IMR-90 (cell line): ENCODE measurements around the gene TM4SF20. TPM values are rescaled to one million over a fixed set of nuclear protein-coding genes. Genes with fewer than 3 reads are reported as not detected.

ENCODE experiments used
- ATAC-seq: fragments of 200-7000 bp; cut with Tn5 transposase; 2 replicates; pipeline ENCODE4 v1.9.1; 2020; ENCODE audit warnings: low read depth, mild to moderate bottlenecking, moderate library complexity
- BruUV-seq: library from RNA; stranded (reverse); fragments of 400-500 nt; replicated peaks from 2 replicates; lab custom pipeline; 2021; lab: Mats Ljungman, UMichigan
- CTCF ChIA-PET: fragments of 300-600 bp; formaldehyde crosslinking; extraction: SDS; loops from one replicate; lab custom pipeline; 2021; ENCODE audit warnings: antibody characterized with exemption; lab: Yijun Ruan, JAX
- POLR2A ChIA-PET: fragments of 300-600 bp; sonication (Branson Sonifier 250); formaldehyde crosslinking; loops from one replicate; lab custom pipeline; 2022; ENCODE audit warnings: antibody characterized with exemption; ENCODE audit not compliant: unreplicated experiment; lab: Charles Lee
- DNase-seq: peaks from one replicate; pipeline ENCODE4 v3.0.0; 2013
- H2AFZ ChIP-seq: replicated peaks from 2 replicates; pipeline ENCODE3; 2013; ENCODE audit warnings: low read length, mild to moderate bottlenecking; ENCODE audit not compliant: poor library complexity
- H2AK5ac ChIP-seq: 2 replicates; pipeline ENCODE4 v1.6.1; 2013; ENCODE audit warnings: low read depth, low read length, inconsistent platforms
- H2AK9ac ChIP-seq: replicated peaks from 2 replicates; pipeline ENCODE3; 2013; ENCODE audit warnings: mild to moderate bottlenecking, low read depth, low read length, moderate library complexity; ENCODE audit not compliant: poor library complexity
- H2BK120ac ChIP-seq: 2 replicates; pipeline ENCODE4 v1.6.1; 2013; ENCODE audit warnings: low read depth, low read length, inconsistent platforms
- H2BK15ac ChIP-seq: 3 replicates; pipeline ENCODE4 v1.6.1; 2013; ENCODE audit warnings: low read depth, low read length, inconsistent platforms
- H2BK20ac ChIP-seq: 2 replicates; pipeline ENCODE4 v1.6.1; 2013; ENCODE audit warnings: low read depth, mild to moderate bottlenecking, inconsistent platforms, low read length, moderate library complexity
- H2BK5ac ChIP-seq: 2 replicates; pipeline ENCODE4 v1.6.1; 2013; ENCODE audit warnings: mild to moderate bottlenecking, low read depth, low read length, inconsistent platforms; ENCODE audit not compliant: poor library complexity, severe bottlenecking
- H3K14ac ChIP-seq: replicated peaks from 2 replicates; pipeline ENCODE4 v1.6.1; 2013; ENCODE audit warnings: low read depth, low read length, inconsistent platforms
- H3K18ac ChIP-seq: 2 replicates; pipeline ENCODE4 v1.6.1; 2013; ENCODE audit warnings: low read depth, low read length, control low read depth
- H3K23ac ChIP-seq: 2 replicates; pipeline ENCODE4 v1.6.1; 2013; ENCODE audit warnings: low read depth, low read length, inconsistent platforms
- H3K27ac ChIP-seq: 2 replicates; pipeline ENCODE4 v1.5.1; 2013; ENCODE audit warnings: mild to moderate bottlenecking, control low read depth, low read length; ENCODE audit not compliant: insufficient read depth
- H3K27me3 ChIP-seq: 2 replicates; pipeline ENCODE4 v1.6.1; 2013; ENCODE audit warnings: low read length; ENCODE audit not compliant: control insufficient read depth, insufficient read depth
- H3K36me3 ChIP-seq: 2 replicates; pipeline ENCODE4 v1.6.1; 2013; ENCODE audit warnings: low read length, mixed read lengths; ENCODE audit not compliant: control insufficient read depth, insufficient read depth
- H3K4ac ChIP-seq: 2 replicates; pipeline ENCODE4 v1.6.1; 2013; ENCODE audit warnings: low read depth, low read length, inconsistent platforms
- H3K4me1 ChIP-seq: 2 replicates; pipeline ENCODE4 v1.6.1; 2013; ENCODE audit warnings: low read length, mixed read lengths; ENCODE audit not compliant: control insufficient read depth, insufficient read depth
- H3K4me2 ChIP-seq: 2 replicates; pipeline ENCODE4 v1.6.1; 2013; ENCODE audit warnings: low read depth, mild to moderate bottlenecking, control low read depth, low read length, moderate library complexity
- H3K4me3 ChIP-seq: 2 replicates; pipeline ENCODE4 v1.5.1; 2013; ENCODE audit warnings: low read depth, mild to moderate bottlenecking, control low read depth, low read length, moderate library complexity; ENCODE audit not compliant: insufficient read depth
- H3K56ac ChIP-seq: 2 replicates; pipeline ENCODE4 v1.6.1; 2013; ENCODE audit warnings: low read length, inconsistent platforms; ENCODE audit not compliant: insufficient read depth; ENCODE audit errors: extremely low read depth
- H3K79me1 ChIP-seq, 2 experiments: 2 replicates each; pipeline ENCODE4 v1.6.1; 2013; ENCODE audit warnings: low read length in 2 of 2, inconsistent platforms in 1 of 2, low read depth in 1 of 2
- H3K9ac ChIP-seq: 2 replicates; pipeline ENCODE4 v1.6.1; 2013; ENCODE audit warnings: low read depth, low read length, control low read depth
- H3K9me1 ChIP-seq: 2 replicates; pipeline ENCODE4 v1.6.1; 2013; ENCODE audit warnings: low read length, inconsistent platforms; ENCODE audit not compliant: insufficient read depth
- H3K9me3 ChIP-seq: 2 replicates; pipeline ENCODE4 v1.6.1; 2013; ENCODE audit warnings: low read length; ENCODE audit not compliant: control insufficient read depth, insufficient read depth
- H4K20me1 ChIP-seq: 2 replicates; pipeline ENCODE4 v1.6.1; 2013; ENCODE audit warnings: low read length, inconsistent platforms; ENCODE audit not compliant: insufficient read depth
- H4K5ac ChIP-seq: 2 replicates; pipeline ENCODE4 v1.6.1; 2013; ENCODE audit warnings: mild to moderate bottlenecking, low read depth, low read length, control low read depth
- H4K8ac ChIP-seq, 2 experiments: 2 replicates each; pipeline ENCODE4 v1.6.1; 2013; ENCODE audit warnings: low read depth in 2 of 2, low read length in 2 of 2, control low read depth in 1 of 2, inconsistent platforms in 1 of 2
- H4K91ac ChIP-seq: 2 replicates; pipeline ENCODE4 v1.6.1; 2013; ENCODE audit warnings: low read depth, low read length, inconsistent platforms; ENCODE audit not compliant: insufficient read depth
- BHLHE40 ChIP-seq: fragments of 150-350 bp; IDR thresholded peaks from 2 replicates; pipeline ENCODE4 v1.6.1; 2016; ENCODE audit warnings: mild to moderate bottlenecking, low read depth, low read length
- CEBPB ChIP-seq: IDR thresholded peaks from 2 replicates; pipeline ENCODE4 v1.6.1; 2012; ENCODE audit warnings: low read depth, low read length, improper control_type of control experiment
- CHD1 ChIP-seq: IDR thresholded peaks from 2 replicates; pipeline ENCODE4 v1.6.1; 2012; ENCODE audit warnings: low read depth, low read length, improper control_type of control experiment
- ELK1 ChIP-seq: fragments of 150-350 bp; IDR thresholded peaks from 2 replicates; pipeline ENCODE4 v1.6.1; 2016; ENCODE audit warnings: low read depth, mild to moderate bottlenecking, low read length, moderate library complexity, borderline replicate concordance
- FOS ChIP-seq: fragments of 150-350 bp; IDR thresholded peaks from 2 replicates; pipeline ENCODE4 v1.6.1; 2016; ENCODE audit warnings: low read depth, low read length
- MAFK ChIP-seq: IDR thresholded peaks from 2 replicates; pipeline ENCODE4 v1.6.1; 2012; ENCODE audit warnings: low read depth, low read length, improper control_type of control experiment
- MAZ ChIP-seq: IDR thresholded peaks from 2 replicates; pipeline ENCODE4 v1.6.1; 2012; ENCODE audit warnings: low read depth, mild to moderate bottlenecking, low read length, improper control_type of control experiment, moderate library complexity, borderline replicate concordance
- MXI1 ChIP-seq: IDR thresholded peaks from 2 replicates; pipeline ENCODE4 v1.6.1; 2012; ENCODE audit warnings: low read depth, mild to moderate bottlenecking, low read length, moderate library complexity, borderline replicate concordance
- NFE2L2 ChIP-seq: fragments of 150-350 bp; IDR thresholded peaks from 2 replicates; pipeline ENCODE4 v1.6.1; 2016; ENCODE audit warnings: low read depth, mild to moderate bottlenecking, low read length
- POLR2A ChIP-seq: IDR thresholded peaks from 2 replicates; pipeline ENCODE4 v1.6.1; 2012; ENCODE audit warnings: mild to moderate bottlenecking, low read depth, low read length
- RAD21 ChIP-seq: IDR thresholded peaks from 2 replicates; pipeline ENCODE4 v1.6.1; 2012; ENCODE audit warnings: low read length, improper control_type of control experiment
- RCOR1 ChIP-seq: IDR thresholded peaks from 2 replicates; pipeline ENCODE4 v1.6.1; 2012; ENCODE audit warnings: mild to moderate bottlenecking, low read length, improper control_type of control experiment; ENCODE audit not compliant: insufficient replicate concordance
- RFX5 ChIP-seq: IDR thresholded peaks from 2 replicates; pipeline ENCODE4 v1.8.0; 2012; ENCODE audit warnings: low read depth, mild to moderate bottlenecking, low read length, moderate library complexity
- SMC3 ChIP-seq: fragments of 150-350 bp; IDR thresholded peaks from 2 replicates; pipeline ENCODE4 v1.6.1; 2016; ENCODE audit warnings: low read depth, mild to moderate bottlenecking, antibody characterized with exemption, low read length, moderate library complexity
- WGBS, 2 experiments: methylation state at CpG; one replicate each; pipeline versions ENCODE4 v1.1.5 to v1.1.7; 2013; ENCODE audit warnings: missing lambda C conversion rate in 2 of 2; ENCODE audit not compliant: insufficient read length in 1 of 2; ENCODE audit errors: extremely low coverage in 2 of 2; 5-methylcytosine and 5-hydroxymethylcytosine counted together
- dilution Hi-C: fragments of 300-500 bp; cut with HindIII; formaldehyde crosslinking; loops from one replicate; pipeline ENCODE4 v1.14.3; 2018; ENCODE audit warnings: low sequenced_read_pairs; ENCODE audit not compliant: unreplicated experiment
- in situ Hi-C: fragments of 300-500 bp; cut with MboI; formaldehyde crosslinking; loops from 3 replicates; pipeline ENCODE4 v1.14.3; 2019; ENCODE audit warnings: low sequenced_read_pairs, inconsistent platforms, mixed read lengths
- intact Hi-C: fragments of 100-400 bp; cut with micrococcal nuclease; formaldehyde crosslinking; loops from 2 replicates; pipeline ENCODE4 v1.10.0; 2022
- polyA plus RNA-seq, 3 experiments: library from polyadenylated mRNA; depleted of rRNA; stranded (reverse); fragments of >200 nt; gene quantifications; 2 replicates each; pipeline ENCODE4 v1.2.3, GENCODE V29; 2012; ENCODE audit warnings: low replicate concordance in 1 of 3
- total RNA-seq: library from RNA; depleted of rRNA; stranded (reverse); fragments of >200 nt; gene quantifications from 2 replicates; pipeline ENCODE4 v1.2.3, GENCODE V29; 2012
- TF ChIP-seq, protein P1 (sequence below): fragments of 150-350 bp; IDR thresholded peaks from 2 replicates; pipeline ENCODE4 v1.6.1; 2017; ENCODE audit warnings: mild to moderate bottlenecking, antibody characterized with exemption, low read length, low read depth
- TF ChIP-seq, protein P2 (sequence below): conservative IDR thresholded peaks from 2 replicates; pipeline ENCODE4 v1.5.1; 2012; ENCODE audit warnings: mild to moderate bottlenecking, low read depth, low read length, improper control_type of control experiment

Gene TM4SF20
- total and polyA plus RNA-seq, 2 of the 4 experiments (the other 2 are of a cell fraction), result under 0.01 to 0.03 TPM

- Histone ChIP-seq H3K4me2 (no peak overlapping the region), H4K8ac (no peak overlapping the region), H3K9me1 (no peaks in the 10 kb centered on the region), H2BK120ac (no peak overlapping the region), H2BK15ac (no peak overlapping the region), H3K23ac (no peak overlapping the region), H3K18ac (no peak overlapping the region), H3K14ac (no peak overlapping the region), H3K4ac (no peak overlapping the region), H3K27ac (no peak overlapping the region), H3K9me3 (no peaks in the 10 kb centered on the region), H3K4me3 (no peak overlapping the region), H4K5ac (no peak overlapping the region), H3K56ac (no peak overlapping the region), H3K79me1 (peaks cover 15 to 25% of the 10 kb centered on the region in 2 experiments), H3K36me3 (no peaks in the 10 kb centered on the region), H4K20me1 (no peaks in the 10 kb centered on the region), H2BK5ac (no peak overlapping the region), H2AK9ac (no peak overlapping the region), H3K4me1 (0 out of 2 replicates have a peak, but pooled peaks cover 2% of the 10 kb centered on the region), H2AFZ (no peak overlapping the region), H2AK5ac (no peak overlapping the region), H4K91ac (no peak overlapping the region), H3K27me3 (no peaks in the 10 kb centered on the region), H2BK20ac (no peak overlapping the region), H3K9ac (no peak overlapping the region)
- DNase-seq, result no peak
- in situ Hi-C loops, result no loop called here
- dilution Hi-C loops, result no loop called here
- TF ChIP-seq, protein P1, sequence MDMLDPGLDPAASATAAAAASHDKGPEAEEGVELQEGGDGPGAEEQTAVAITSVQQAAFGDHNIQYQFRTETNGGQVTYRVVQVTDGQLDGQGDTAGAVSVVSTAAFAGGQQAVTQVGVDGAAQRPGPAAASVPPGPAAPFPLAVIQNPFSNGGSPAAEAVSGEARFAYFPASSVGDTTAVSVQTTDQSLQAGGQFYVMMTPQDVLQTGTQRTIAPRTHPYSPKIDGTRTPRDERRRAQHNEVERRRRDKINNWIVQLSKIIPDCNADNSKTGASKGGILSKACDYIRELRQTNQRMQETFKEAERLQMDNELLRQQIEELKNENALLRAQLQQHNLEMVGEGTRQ, result no peak
- TF ChIP-seq MAFK (no peak), CEBPB (no peak), BHLHE40 (no peak), FOS (no peak), MAZ (no peak), RAD21 (no peak), POLR2A (no peak), NFE2L2 (no peak), ELK1 (no peak), CHD1 (no peak), SMC3 (no peak), RFX5 (no peak), MXI1 (no peak), RCOR1 (no peak)
- TF ChIP-seq, protein P2, sequence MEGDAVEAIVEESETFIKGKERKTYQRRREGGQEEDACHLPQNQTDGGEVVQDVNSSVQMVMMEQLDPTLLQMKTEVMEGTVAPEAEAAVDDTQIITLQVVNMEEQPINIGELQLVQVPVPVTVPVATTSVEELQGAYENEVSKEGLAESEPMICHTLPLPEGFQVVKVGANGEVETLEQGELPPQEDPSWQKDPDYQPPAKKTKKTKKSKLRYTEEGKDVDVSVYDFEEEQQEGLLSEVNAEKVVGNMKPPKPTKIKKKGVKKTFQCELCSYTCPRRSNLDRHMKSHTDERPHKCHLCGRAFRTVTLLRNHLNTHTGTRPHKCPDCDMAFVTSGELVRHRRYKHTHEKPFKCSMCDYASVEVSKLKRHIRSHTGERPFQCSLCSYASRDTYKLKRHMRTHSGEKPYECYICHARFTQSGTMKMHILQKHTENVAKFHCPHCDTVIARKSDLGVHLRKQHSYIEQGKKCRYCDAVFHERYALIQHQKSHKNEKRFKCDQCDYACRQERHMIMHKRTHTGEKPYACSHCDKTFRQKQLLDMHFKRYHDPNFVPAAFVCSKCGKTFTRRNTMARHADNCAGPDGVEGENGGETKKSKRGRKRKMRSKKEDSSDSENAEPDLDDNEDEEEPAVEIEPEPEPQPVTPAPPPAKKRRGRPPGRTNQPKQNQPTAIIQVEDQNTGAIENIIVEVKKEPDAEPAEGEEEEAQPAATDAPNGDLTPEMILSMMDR, result no peak
- BruUV-seq, result no TSS peak
- intact Hi-C loops, result loop anchor here (10.0 kb wide), 1 partner anchor 199 kb away; no protein-coding TSS in a partner anchor
- no peak for ATAC-seq
- POLR2A ChIA-PET, result no interaction called here
- WGBS, 2 experiments, result no CpG with 5 or more reads among the region's 4 CpGs
- CTCF ChIA-PET, result no interaction called here
Measured at GRCh38 chr2:227323818-227324217, 55.3 kb downstream of the TM4SF20 start.
